HEK293 (cell line): Measurements from ENCODE around the gene OR2V2.

Experiments
- ATF2 ChIP-seq: fragments of 450-650 bp; formaldehyde crosslinking; IDR thresholded peaks from 2 replicates; pipeline ENCODE4 v1.5.1; 2016; ENCODE audit warnings: missing biosample characterization, missing genetic modification characterization, low read depth
- GFI1B ChIP-seq: fragments of 450-650 bp; formaldehyde crosslinking; IDR thresholded peaks from 2 replicates; pipeline ENCODE4 v1.5.1; 2016; ENCODE audit warnings: missing biosample characterization, missing genetic modification characterization
- KLF7 ChIP-seq: fragments of 450-650 bp; formaldehyde crosslinking; IDR thresholded peaks from 2 replicates; pipeline ENCODE4 v1.5.1; 2016; ENCODE audit warnings: missing biosample characterization, missing genetic modification characterization, borderline replicate concordance
- REST ChIP-seq: fragments of 450-650 bp; formaldehyde crosslinking; IDR thresholded peaks from 2 replicates; pipeline ENCODE4 v1.5.1; 2016; ENCODE audit warnings: missing biosample characterization, missing genetic modification characterization
- TCF7L2 ChIP-seq: IDR thresholded peaks from 2 replicates; pipeline ENCODE4 v1.6.1; 2011; ENCODE audit warnings: low read depth, mild to moderate bottlenecking, inconsistent platforms, low read length, moderate library complexity, borderline replicate concordance
- ZBTB11 ChIP-seq: fragments of 450-650 bp; formaldehyde crosslinking; conservative IDR thresholded peaks from 2 replicates; pipeline ENCODE4 v1.5.1; 2016; ENCODE audit warnings: low read depth, missing biosample characterization, missing genetic modification characterization
- ZBTB21 ChIP-seq: fragments of 450-650 bp; formaldehyde crosslinking; IDR thresholded peaks from 2 replicates; pipeline ENCODE4 v1.5.1; 2017; ENCODE audit warnings: missing biosample characterization, missing genetic modification characterization
- ZBTB8A ChIP-seq: fragments of 450-650 bp; formaldehyde crosslinking; IDR thresholded peaks from 2 replicates; pipeline ENCODE4 v1.5.1; 2016; ENCODE audit warnings: missing biosample characterization, missing genetic modification characterization
- ZEB2 ChIP-seq: fragments of 450-650 bp; formaldehyde crosslinking; IDR thresholded peaks from 2 replicates; pipeline ENCODE4 v1.5.1; 2016; ENCODE audit warnings: missing biosample characterization, missing genetic modification characterization
- ZFP69B ChIP-seq: fragments of 450-650 bp; formaldehyde crosslinking; IDR thresholded peaks from 2 replicates; pipeline ENCODE4 v1.5.1; 2016; ENCODE audit warnings: missing biosample characterization, missing genetic modification characterization
- ZNF112 ChIP-seq: fragments of 450-650 bp; formaldehyde crosslinking; IDR thresholded peaks from 2 replicates; pipeline ENCODE4 v1.5.0; 2017; ENCODE audit warnings: missing biosample characterization, missing genetic modification characterization
- ZNF121 ChIP-seq: fragments of 450-650 bp; formaldehyde crosslinking; IDR thresholded peaks from 2 replicates; pipeline ENCODE4 v1.5.1; 2016; ENCODE audit warnings: missing biosample characterization, missing genetic modification characterization
- ZNF132 ChIP-seq: fragments of 450-650 bp; formaldehyde crosslinking; IDR thresholded peaks from 2 replicates; pipeline ENCODE4 v1.5.1; 2017; ENCODE audit warnings: missing biosample characterization, missing genetic modification characterization, borderline replicate concordance
- ZNF302 ChIP-seq: fragments of 450-650 bp; formaldehyde crosslinking; IDR thresholded peaks from 2 replicates; pipeline ENCODE4 v1.5.1; 2016; ENCODE audit warnings: missing biosample characterization, missing genetic modification characterization, low read depth
- ZNF324 ChIP-seq: fragments of 450-650 bp; formaldehyde crosslinking; IDR thresholded peaks from 2 replicates; pipeline ENCODE4 v1.5.1; 2016; ENCODE audit warnings: missing biosample characterization, missing genetic modification characterization
- ZNF514 ChIP-seq: fragments of 450-650 bp; formaldehyde crosslinking; IDR thresholded peaks from 2 replicates; pipeline ENCODE4 v1.5.1; 2016; ENCODE audit warnings: missing biosample characterization, missing genetic modification characterization
- ZNF558 ChIP-seq: fragments of 450-650 bp; formaldehyde crosslinking; IDR thresholded peaks from 2 replicates; pipeline ENCODE4 v1.5.1; 2016; ENCODE audit warnings: missing biosample characterization, missing genetic modification characterization
- ZNF561 ChIP-seq: fragments of 450-650 bp; IDR thresholded peaks from 2 replicates; pipeline ENCODE4 v1.5.1; 2018; ENCODE audit warnings: missing biosample characterization, missing genetic modification characterization, borderline replicate concordance
- ZNF580 ChIP-seq: fragments of 450-650 bp; formaldehyde crosslinking; IDR thresholded peaks from 2 replicates; pipeline ENCODE4 v1.5.1; 2016; ENCODE audit warnings: missing biosample characterization, missing genetic modification characterization
- ZNF600 ChIP-seq: fragments of 450-650 bp; formaldehyde crosslinking; IDR thresholded peaks from 2 replicates; pipeline ENCODE4 v1.5.1; 2016; ENCODE audit warnings: missing biosample characterization, missing genetic modification characterization
- ZNF610 ChIP-seq: fragments of 450-650 bp; formaldehyde crosslinking; IDR thresholded peaks from 2 replicates; pipeline ENCODE4 v1.5.1; 2016; ENCODE audit warnings: missing biosample characterization, missing genetic modification characterization, borderline replicate concordance
- ZNF664 ChIP-seq: fragments of 450-650 bp; formaldehyde crosslinking; IDR thresholded peaks from 2 replicates; pipeline ENCODE4 v1.5.1; 2016; ENCODE audit warnings: missing biosample characterization, missing genetic modification characterization
- ZNF768 ChIP-seq: fragments of 450-650 bp; formaldehyde crosslinking; IDR thresholded peaks from 2 replicates; pipeline ENCODE4 v1.5.1; 2018; ENCODE audit warnings: missing biosample characterization, mild to moderate bottlenecking, missing genetic modification characterization
- ZNF776 ChIP-seq: fragments of 450-650 bp; formaldehyde crosslinking; IDR thresholded peaks from 2 replicates; pipeline ENCODE4 v1.5.0; 2017; ENCODE audit warnings: missing biosample characterization, missing genetic modification characterization, borderline replicate concordance
- ZNF791 ChIP-seq: fragments of 450-650 bp; formaldehyde crosslinking; IDR thresholded peaks from 2 replicates; pipeline ENCODE4 v1.5.1; 2016; ENCODE audit warnings: missing biosample characterization, missing genetic modification characterization
- ZNF837 ChIP-seq: fragments of 450-650 bp; formaldehyde crosslinking; IDR thresholded peaks from 2 replicates; pipeline ENCODE4 v1.5.1; 2016; ENCODE audit warnings: missing biosample characterization, missing genetic modification characterization
- TF ChIP-seq, protein P1 (sequence below): sonication (generic); formaldehyde crosslinking; IDR thresholded peaks from 2 replicates; pipeline ENCODE4 v1.8.1; 2022; ENCODE audit warnings: mild to moderate bottlenecking, moderate library complexity, missing genetic modification reagents
- TF ChIP-seq, protein P2 (sequence below): fragments of 450-650 bp; formaldehyde crosslinking; IDR thresholded peaks from 2 replicates; pipeline ENCODE4 v1.5.1; 2016; ENCODE audit warnings: missing biosample characterization, missing genetic modification characterization

Gene OR2V2

DNA sequence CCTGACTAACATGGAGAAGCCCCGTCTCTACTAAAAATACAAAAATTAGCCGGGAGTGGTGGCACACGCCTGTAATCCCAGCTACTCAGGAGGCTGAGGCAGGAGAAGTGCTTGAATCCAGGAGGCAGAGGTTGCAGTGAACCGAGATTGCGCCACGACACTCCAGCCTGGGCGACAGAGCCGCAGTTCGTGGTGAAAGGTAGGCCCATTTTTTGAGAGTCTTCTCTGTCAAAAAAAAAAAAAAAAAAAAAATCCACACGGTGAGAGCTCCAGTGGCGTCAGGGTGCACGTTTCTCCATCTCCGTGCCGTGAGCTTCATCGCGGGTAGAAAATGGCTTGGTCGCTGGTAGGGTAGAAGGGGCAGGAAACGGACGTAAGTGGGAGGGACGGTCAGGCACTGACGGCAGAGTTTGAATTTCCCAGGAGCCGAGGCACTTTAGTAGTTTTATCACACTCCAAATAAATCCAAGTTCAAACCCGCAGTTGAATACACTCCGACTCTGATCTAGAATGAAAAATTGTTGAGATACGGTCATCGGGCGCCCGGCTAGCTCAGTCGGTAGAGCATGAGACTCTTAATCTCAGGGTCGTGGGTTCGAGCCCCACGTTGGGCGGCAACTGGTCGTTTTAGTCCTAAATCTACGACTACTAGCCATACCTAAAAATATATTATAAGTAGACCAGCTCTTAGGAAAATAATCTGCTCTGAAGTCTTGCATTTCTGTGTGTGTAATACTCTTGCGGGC lies 60.0 kb downstream of the OR2V2 start (continued):
- no peak for TF ChIP-seq KLF7 (tag by site-specific recombination)
- peak; percentile 88 for TF ChIP-seq ZEB2
- no peak for TF ChIP-seq ZNF132 (tag by site-specific recombination)
- TF ChIP-seq ZNF791 (tag by site-specific recombination), result no peak
- TF ChIP-seq, protein P1, sequence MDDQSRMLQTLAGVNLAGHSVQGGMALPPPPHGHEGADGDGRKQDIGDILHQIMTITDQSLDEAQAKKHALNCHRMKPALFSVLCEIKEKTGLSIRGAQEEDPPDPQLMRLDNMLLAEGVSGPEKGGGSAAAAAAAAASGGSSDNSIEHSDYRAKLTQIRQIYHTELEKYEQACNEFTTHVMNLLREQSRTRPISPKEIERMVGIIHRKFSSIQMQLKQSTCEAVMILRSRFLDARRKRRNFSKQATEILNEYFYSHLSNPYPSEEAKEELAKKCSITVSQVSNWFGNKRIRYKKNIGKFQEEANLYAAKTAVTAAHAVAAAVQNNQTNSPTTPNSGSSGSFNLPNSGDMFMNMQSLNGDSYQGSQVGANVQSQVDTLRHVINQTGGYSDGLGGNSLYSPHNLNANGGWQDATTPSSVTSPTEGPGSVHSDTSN, result no peak
- no peak for TF ChIP-seq ZNF112 (tag by site-specific recombination)
- TF ChIP-seq ZNF768 (tag by site-specific recombination), result peak; percentile 86; the same call in 1 of the 2 replicates
- TF ChIP-seq ZNF600 (tag by site-specific recombination), result peak; percentile 79
- TF ChIP-seq ZNF837 (tag by site-specific recombination), result 0 out of 2 replicates have a peak, but pooled peaks have one; percentile 6
- no peak for TF ChIP-seq REST
- TF ChIP-seq TCF7L2, result no peak
- TF ChIP-seq ZNF324 (tag by site-specific recombination), result no peak; the same call in 1 of the 2 replicates
- TF ChIP-seq ZBTB11, result peak; percentile 8; the same call in 1 of the 2 replicates
- TF ChIP-seq ZNF561, result peak; percentile 90
- TF ChIP-seq ZNF302 (tag by site-specific recombination), result no peak
- TF ChIP-seq ZFP69B (tag by site-specific recombination), result 0 out of 2 replicates have a peak, but pooled peaks have one; percentile 36
- TF ChIP-seq ZNF580, result peak; percentile 34; the same call in 1 of the 2 replicates
- TF ChIP-seq ZNF610 (tag by site-specific recombination), result peak; percentile 67
- no peak for TF ChIP-seq ATF2 (tag by site-specific recombination)
- TF ChIP-seq ZNF664 (tag by site-specific recombination), result no peak; the same call in 1 of the 2 replicates
- TF ChIP-seq ZBTB21 (tag by site-specific recombination), result peak; percentile 61; the same call in 1 of the 2 replicates
- TF ChIP-seq ZNF514 (tag by site-specific recombination), result no peak
- TF ChIP-seq, protein P2, sequence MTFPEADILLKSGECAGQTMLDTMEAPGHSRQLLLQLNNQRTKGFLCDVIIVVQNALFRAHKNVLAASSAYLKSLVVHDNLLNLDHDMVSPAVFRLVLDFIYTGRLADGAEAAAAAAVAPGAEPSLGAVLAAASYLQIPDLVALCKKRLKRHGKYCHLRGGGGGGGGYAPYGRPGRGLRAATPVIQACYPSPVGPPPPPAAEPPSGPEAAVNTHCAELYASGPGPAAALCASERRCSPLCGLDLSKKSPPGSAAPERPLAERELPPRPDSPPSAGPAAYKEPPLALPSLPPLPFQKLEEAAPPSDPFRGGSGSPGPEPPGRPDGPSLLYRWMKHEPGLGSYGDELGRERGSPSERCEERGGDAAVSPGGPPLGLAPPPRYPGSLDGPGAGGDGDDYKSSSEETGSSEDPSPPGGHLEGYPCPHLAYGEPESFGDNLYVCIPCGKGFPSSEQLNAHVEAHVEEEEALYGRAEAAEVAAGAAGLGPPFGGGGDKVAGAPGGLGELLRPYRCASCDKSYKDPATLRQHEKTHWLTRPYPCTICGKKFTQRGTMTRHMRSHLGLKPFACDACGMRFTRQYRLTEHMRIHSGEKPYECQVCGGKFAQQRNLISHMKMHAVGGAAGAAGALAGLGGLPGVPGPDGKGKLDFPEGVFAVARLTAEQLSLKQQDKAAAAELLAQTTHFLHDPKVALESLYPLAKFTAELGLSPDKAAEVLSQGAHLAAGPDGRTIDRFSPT (tag by site-specific recombination), result no peak
- peak; percentile 87 for TF ChIP-seq ZBTB8A (tag by site-specific recombination)
- peak; percentile 12; the same call in 1 of the 2 replicates for TF ChIP-seq ZNF121
- TF ChIP-seq GFI1B (tag by site-specific recombination), result 0 out of 2 replicates have a peak, but pooled peaks have one; percentile 8
- no peak for TF ChIP-seq ZNF558
- TF ChIP-seq ZNF776 (tag by site-specific recombination), result no peak
